ENCODE measurements around the gene APOH.

APOH gene

DNA sequence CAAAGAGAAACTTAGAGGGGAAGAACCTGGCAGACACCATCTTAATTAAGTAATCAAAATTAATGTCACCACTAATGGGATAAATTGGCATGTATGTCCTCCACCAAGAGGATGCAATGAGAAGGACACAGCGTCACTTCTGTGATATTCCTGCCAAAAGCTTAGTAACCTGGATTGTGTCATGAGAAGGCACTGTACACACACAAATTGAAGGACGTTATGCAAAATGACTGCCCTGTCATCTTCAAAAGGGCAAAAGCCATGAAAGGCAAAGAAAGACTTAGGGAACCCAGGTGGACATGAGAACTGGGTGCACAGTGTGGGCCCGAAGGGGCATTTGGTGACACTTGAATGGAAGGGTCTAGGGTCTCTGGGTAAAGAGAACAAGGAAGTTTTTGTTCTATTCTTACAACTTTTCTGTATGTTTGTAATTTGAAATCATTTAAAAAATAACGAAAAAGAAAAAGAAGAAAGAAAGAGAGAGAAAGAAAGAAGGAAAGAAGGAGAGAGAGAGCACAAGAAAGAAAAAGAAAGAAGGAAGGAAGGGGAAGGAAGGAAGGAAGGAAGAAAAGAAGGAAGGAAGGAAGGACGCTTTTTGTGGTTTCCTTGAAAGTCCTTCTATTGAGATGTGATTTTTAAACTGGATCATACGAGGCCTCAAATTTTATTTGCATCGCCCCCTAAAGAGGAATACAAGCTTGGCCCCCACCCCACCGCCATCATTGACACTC lies 4.0 kb upstream of the APOH start:
- no peak for DNase-seq

DNA sequence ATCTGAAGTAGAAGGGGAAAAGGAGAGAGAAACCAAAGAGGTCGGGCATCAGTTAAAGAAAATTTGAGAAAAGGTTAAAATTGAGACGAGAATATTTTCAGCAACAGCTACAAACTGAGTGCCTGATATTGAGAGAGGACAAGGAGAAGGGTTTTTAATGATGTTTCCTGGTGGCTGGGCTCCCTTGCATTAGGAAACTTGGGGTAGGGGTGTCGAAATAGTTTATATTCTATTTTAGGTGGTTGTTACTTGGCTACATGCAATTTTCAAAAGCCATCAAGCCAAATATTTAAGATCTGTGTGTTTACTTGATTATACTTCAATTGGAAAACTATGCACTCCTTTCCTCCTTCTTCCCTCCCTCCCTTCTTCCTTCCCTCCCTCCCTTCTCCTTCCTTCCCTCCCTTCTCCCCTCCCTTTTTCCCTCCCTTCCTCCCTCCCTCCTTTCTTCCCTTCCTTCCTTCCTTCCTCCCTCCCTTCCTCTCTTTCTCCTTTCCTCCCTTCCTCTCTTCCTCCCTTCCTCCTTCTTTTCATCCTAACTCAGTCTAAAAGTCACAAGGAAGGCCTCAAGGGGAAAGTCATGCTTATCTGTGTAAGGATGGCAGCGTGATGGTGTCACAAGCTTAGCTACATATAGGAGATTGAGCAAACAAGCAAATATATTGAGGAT lies 1.8 kb upstream of the APOH start:
- DNase-seq = no peak

DNA sequence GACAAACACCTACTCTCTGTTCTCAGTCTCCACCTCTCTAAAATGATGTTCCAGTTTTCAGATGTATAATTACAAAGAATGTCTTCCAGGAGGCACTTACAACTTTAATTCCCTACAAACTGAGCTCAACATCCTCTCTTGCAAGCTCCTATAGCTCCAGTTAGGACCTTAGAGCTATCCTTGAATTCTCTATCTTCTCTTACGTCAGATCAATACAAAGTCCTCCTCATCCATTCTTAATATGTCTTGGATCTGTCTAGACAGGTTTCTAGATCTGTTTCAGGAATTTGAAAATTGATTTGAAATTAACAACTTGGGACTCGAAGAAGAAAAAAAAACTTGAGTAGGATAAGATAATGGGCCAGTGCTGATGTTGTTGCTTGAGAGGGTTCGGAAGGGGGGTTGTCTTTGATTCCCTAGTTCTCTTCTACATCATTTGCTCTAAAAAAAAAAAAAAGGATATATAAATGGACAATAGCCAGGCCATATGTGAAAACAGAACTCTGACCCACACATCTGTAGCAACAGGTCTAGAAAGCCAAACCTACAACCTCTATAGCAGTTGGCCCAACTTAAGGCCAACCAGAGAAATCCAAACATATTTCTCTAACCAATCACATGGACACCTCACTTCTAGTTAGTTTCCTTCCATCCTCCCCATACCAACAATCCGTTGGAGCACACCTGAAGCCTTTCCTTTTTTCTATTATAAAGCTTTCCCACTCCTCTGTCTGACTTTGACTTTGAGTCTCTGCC lies 746 bp upstream of the APOH start:
- no peak for DNase-seq

DNA sequence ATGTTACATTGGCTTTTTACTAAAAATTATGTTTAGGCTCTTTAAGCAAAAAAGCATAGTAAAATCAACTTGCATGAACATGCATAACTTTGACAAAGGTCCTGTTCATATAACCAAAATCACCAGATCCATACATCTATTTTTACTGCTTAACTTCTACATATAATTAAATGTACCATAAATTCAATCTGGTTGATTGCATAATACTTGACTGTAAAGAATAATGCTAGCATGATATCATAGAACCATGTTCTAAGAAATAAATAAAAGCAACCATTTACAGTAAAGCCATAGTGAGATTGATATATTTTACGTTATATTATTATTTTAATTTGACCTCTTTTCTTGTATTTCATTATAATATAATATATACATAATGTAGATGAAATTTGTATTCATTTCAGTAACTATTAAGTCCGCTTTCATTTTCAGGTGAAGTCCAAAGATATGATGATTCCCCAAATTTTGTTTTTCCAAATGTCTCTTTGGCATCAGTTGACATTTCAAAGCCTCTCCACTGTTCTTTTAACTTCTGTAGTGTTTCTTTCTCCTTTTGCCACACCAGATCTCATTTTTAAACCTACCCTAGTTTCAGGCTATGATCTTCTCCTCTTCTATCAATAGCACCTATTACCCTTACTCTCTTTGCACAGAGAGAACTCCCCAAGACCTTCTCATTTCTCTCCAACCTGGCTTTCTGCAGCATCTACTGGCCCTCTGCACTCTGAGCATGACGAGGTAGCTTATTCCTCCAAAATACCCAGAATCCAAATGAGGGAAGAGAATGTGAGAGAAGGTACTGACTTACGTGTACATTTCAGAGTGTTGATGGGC lies 1.8 kb downstream of the APOH start:
- no peak for DNase-seq

DNA sequence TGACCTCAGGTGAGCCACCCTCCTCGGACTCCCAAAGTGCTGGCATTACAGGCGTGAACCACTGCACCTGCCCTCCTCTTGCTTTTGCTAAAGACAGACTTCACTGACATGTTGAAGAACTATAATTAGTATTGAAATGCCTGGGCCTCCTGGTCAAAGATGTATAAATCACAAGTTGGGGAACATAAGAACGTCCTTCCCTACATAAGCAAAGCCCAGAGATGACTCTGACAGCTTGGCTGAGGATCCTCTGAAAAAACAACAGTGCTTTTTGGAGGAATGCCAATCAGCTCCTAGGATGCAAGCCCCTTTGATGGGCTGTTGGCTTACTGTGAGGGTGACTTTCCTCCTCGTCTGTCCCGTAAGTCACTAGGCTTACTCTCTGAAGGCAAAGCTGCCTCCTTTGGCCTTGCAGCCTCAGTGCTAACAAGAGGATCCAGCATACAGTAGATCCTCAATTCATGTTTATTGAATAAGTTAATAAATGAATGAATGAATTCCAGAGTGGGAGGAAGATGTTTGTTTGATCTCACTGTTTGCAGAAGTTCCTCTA lies 6.3 kb downstream of the APOH start:
- no peak for DNase-seq

DNA sequence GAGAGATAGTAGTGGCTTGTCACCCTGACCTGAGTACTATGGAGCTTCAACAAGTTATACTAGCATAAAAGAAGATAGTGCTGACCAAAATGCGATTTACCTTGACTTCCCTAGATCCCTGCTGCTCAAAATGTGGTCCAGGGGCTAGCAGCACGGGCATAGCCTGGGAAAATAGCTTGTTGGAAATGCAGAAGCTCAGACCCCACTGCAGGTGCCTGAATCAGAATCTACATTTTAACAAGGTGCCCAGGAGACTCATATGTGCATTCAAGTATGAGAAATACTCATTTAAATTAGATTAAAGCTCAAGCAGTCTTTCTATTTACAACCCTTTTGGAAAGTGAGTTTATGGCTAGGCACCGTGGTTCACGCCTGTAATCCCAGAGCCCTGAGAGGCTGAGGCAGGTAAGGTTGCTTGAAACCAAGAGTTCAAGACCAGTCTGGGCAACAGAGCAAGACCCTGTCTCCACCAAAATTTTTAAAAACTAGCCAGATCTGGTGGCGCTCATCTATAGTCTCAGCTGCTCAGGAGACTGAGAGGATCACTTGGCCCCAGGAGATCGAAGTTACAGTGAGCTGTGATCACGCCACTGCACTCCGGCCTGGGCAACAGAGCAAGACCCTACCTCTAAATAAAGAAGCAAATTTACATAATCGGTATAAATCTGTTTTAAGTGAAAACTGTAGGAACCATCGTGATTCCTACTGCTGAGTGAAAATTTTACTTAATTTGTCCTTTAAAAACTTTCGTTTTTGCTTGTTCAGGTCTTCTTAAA lies 7.3 kb downstream of the APOH start:
- no peak for DNase-seq

DNA sequence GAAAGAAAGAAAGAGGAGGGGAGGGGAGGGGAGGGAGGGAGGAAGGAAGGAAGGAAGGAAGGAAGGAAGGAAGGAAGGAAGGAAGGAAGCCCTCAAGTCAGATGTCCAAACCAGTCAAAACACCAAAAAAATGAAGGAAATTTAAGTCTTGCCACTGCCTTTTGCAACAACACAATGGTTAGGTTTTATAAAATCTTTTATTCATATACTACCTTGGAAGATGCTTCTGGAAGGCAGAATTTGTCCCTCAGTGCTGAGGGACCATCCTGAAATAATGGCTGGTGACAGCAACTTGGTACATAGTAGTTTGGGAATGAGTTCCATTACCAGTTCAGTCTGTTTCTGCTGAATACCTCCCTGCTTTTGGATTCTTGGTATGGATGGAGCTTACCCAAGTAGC lies 7.9 kb downstream of the APOH start:
- no peak for DNase-seq

DNA sequence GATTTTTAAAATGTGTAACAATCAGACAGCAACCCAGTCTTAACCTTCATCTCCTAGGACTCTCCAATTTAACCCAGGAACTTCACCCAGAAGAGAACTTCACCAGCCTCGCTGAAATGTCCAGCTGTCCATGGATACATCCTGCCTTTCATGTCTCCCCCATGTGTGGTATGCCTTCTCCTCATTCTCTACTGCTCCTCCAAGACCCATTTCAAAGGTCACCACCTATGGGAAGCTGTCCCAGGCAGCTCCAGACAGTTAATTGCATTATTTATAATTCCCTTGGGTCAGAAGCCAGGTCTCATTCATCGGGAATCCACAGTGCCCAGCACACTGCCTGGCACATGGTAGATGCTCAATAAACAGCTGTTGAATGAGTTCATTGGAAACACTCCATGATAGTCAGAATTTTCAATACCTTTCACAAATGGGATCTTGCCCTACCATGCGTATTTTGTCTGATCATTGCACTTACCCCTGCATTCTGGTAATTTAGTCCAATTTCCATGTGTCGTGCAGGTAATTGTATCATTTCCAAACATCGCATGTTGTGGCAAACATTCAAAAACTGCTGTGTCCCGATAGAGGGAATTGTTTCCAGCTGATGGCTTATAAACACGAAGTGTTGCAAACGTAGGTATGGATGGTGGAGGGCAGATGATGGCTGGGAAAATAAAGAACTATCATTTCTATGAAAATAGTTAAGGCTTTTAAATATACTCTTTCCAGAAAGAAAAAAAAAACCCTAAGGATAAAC lies 9.0 kb downstream of the APOH start:
- DNase-seq = no peak

DNA sequence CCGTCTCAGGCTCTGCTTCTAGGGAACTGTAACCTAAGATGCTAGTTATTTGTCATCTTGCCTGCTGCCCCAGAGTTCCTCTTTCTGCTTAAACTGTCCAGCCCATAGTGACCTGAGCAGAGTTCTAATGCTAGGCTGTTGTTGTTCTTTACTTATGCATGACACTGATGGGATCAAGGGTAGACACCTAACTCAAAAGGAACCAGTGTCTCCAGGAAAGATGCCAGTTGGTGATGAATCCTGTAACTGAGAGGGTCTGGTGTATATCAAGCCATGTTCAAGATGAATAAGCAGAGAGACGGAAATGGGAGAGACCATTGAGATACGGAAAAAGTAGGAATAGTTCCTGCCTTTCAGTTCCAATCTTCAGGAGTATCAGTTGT lies 13.7 kb downstream of the APOH start:
- DNase-seq = no peak

DNA sequence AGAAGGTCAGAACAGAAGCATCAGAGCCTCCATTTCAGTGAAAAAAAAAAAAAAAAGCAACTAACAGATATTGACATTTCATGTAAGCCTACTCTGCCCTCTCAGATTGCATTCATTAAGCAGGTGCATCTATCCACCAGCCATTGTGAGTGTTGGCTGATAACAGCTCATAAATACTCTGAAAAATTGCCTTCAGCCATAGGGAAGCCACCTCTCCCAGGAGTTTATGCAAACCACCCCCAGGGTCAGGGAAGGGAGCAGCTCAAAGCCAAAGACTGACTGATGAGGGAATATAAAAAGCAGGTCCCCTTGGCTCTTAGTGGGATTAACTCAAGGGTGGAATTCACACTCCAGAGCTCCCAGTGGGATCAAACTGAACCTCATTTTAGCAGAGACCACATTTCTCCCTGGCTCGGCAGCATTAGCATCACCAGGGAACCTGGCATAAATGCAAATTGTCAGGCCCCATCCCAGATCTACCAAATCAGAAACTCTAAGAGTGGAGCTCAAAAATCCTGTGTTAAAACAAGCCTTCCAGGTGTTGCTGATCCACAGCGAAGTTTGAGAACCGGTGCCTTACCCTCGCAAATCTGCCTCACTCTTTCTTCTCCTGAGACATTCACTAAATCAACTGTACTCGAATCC lies 14.2 kb downstream of the APOH start:
- no peak for DNase-seq

DNA sequence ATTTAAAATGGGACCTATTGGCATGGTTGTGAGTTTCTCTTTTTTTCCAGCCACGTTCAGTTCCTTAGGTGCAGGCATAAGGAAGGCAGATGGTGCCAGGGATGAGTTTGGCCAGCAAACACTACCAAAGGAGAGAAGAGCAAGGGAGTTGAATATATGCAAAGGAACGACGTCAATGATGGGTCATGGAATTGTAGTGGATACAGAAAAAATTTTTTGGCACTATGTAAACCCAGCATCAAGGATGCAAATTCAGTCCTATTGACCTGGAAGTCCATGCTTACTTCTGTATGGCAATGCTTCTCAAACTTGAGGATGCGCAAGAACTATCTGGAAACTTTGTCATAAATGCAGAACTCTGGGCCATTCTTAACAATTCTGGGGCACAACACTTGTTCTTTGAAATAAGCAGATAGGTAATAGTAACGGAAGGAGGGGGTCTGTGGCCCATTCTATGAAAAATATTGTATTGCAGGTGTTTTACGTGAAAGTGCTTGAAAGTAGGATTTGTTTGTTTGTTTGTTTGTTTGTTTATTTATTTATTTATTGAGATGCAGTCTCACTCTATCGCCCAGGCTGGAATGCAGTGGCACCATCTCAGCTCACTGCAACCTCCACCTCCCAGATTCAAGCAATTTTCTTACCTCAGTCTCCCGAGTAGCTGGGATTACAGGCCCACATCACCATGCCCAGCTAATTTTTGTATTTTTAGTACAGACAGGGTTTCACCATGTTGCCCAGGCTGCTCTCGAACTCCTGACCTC lies 18.0 kb downstream of the APOH start:
- DNase-seq = no peak

DNA sequence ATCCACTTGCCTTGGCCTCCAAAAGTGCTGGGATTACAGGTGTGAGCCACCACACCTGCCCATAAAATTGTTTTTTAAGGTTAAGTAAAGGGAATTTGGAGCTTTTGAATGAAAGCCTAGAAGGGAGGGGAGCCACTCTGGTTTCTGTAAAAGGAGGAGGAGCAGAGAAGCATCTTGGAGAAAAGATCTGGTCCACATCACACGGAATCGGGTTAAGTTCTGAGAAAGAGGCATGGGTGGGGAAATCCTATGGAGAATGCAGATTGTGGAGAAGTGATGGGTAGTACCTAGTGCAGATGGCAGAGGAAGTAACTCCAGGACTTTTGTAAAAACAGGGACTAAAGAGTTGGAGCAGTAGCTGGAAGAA lies 19.0 kb downstream of the APOH start:
- no peak for DNase-seq

DNA sequence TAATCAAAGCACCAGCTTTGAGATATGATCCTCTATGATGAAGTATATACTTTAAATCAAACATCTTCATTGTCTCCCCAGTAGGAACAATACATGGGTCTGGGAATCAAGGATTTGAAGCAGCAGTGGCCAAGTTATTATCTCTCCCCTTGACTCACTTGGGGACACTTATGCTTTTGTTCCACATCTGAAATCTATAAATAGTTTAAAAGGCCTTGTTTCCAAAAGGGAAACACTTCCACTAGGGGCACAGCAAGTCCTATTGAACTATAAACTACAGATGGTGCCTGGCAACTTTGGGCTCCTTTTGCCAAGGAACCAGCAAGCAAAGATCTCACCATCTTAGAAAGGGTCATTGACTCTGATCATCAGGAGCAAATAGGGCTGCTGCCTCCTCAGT lies 21.3 kb downstream of the APOH start:
- no peak for DNase-seq

DNA sequence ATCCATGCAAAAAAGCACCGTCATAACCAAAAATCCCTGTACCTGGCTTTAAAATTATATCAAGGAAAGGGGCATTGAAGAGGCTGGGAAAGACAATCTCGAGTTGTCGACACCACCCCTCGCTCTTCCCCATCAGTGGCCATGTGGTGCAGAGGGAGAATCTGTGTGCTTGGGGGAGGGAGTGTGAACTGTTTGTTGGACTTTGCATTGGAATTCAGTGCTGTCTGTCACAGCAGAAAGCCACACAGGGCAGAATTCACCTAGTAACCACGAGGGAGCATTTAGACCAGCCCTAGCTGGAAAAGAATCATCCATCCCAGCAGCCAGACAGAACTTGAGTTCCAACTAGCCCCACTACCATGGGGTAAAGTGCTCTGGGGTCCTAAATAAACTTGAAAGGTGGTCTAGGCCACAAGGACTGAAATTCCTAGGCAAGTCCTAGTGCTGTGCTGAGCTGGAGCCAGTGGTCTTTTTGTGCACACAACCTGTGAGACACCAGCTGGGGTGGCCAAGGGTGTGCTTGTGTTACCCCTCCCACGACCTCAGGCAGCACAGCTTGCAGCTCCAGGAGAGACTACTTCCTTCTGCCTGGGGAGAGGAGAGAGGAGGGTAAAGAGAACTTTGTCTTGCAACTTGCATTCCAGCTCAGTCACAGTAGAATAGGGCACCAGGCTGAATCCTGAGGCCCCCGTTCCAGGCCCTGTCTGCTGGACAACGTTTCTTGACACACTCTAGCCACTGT lies 25.8 kb downstream of the APOH start:
- DNase-seq = no peak

DNA sequence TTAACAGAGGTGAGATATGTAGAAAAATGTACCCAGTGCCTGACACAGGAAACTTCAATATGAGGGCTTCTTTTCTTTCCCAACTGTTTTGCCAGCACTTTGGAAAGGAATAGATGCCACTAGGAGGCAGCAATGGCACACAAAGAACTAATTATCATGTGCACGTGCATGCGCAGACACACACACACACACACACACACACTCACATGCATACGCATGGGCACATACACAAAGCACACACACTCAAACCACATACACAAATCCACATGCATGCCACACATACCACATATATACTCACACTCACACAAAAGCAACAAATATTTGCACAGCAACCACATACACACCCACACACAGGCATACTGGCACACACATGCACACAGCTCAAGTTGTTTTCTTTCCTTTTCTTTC lies 28.5 kb downstream of the APOH start:
- peak; percentile 63 for DNase-seq

DNA sequence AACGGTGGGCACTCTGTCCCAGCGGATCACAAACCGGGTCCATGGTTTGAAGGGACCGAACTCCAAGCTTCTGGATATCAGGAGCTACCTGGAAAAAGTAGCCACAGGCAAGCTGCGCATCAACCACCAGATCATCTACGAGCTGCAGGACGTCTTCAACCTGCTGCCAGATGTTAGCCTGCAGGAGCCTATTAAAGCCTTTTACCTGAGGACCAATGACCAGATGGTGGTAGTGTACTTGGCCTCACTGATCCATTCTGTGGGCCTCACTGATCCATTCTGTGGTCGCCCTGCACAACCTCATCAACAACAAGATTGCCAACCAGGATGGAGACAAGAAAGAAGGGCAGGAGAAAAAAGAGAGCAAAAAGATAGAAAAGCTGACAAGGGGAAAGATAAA lies 31.0 kb downstream of the APOH start:
- no peak for DNase-seq

DNA sequence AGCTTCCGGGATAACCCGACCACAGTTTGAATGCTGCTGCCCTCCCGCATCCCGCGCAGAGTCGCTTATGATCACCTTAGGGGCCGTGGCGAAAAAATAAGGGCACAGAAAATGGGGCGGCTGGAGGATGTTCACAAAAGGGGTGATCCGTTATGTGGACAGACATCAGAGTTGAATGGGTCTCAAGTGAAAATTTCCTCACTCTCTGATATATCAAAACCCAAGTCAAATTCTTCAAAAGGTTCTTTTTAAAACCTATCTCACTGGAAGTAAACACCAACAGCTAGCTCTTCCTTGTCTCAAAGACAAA lies 36.9 kb downstream of the APOH start:
- DNase-seq = no peak

DNA sequence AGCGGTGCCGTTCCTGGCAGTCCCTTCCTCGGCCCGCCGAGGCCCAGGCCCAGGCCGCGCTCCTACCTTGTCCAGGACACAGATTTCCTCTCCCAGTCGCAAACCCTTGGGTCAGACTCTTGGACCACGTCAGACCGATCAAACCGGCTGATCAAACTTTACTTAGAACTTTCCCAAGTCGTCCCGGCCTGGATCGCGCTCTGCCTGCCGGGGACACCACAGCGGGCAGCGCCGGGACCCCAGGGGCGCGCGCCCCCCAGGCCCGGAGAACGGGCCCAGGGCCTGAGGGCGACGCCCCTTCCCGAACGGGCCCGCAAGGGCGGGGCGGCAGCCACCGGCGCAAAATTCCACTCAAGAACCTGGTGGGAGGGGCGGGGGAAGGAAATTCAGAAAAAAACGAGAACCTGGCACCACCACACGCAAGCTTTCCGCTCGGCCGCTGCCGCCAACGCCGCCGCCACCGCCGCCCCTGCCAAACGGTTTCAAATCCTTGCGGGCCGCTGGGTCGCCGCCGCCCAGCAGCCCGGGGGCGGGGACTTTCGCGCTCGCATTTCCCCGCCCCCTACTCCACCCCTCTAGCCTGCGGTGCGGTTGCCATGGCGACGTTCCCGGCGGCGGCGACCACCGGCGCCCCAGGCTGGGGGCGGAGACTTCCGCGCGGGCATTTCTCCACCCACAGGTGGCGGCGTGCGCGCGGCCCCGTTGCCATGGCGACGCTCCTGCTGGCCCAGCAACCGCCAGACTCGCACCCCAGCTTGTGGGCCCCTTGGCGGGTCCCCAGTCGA lies 37.4 kb downstream of the APOH start, which contains the start of gene CEP112:
Gene CEP112, minus strand, starts transcription at position 541 of the 785 bp plus-strand sequence.
- DNase-seq = peak; percentile 90
